ENCODE data around the gene MMP15.
A peak's percentile ranks its signal among the peaks of the same experiment; 100 is the strongest.
"Not testable (repeated sequence)": the region's sequence is repeated elsewhere in the genome, so short reads cannot be mapped to it uniquely, and the experiment has no call there.

MMP15 gene

GRCh38 chr16:58025351-58026138, at the start of gene MMP15:
Gene MMP15, plus strand, starts transcription at chr16:58025754. Its CDS starts 597 bp downstream, at chr16:58026351.
- DNase-seq (ENCODE audit: low spot score) = peak; percentile 44

- DNase-seq (ENCODE audit: low spot score) = peak; percentile 89
Observed at GRCh38 chr16:57976331-57976796, 49.2 kb upstream of the MMP15 start.

GRCh38 chr16:57977418-57978069, 48.0 kb upstream of the MMP15 start:
- DNase-seq (ENCODE audit: low spot score) = no peak

- not testable (repeated sequence) for DNase-seq (ENCODE audit: low spot score)
Observed at GRCh38 chr16:57978070-57978465, 47.5 kb upstream of the MMP15 start.

- DNase-seq (ENCODE audit: low spot score) = no peak
Observed at GRCh38 chr16:57979006-57979585, 46.5 kb upstream of the MMP15 start.

- no peak for DNase-seq (ENCODE audit: low spot score)
Observed at GRCh38 chr16:57981636-57982035, 43.9 kb upstream of the MMP15 start.

- no peak for DNase-seq (ENCODE audit: low spot score)
Observed at GRCh38 chr16:57982385-57982784, 43.2 kb upstream of the MMP15 start.

- DNase-seq (ENCODE audit: low spot score) = peak; percentile 56
Observed at GRCh38 chr16:57984443-57985203, 40.9 kb upstream of the MMP15 start.

GRCh38 chr16:57985204-57986181, 40.1 kb upstream of the MMP15 start:
- no peak for DNase-seq (ENCODE audit: low spot score)

GRCh38 chr16:57986196-57986595, 39.4 kb upstream of the MMP15 start:
- no peak for DNase-seq (ENCODE audit: low spot score)

GRCh38 chr16:57987441-57988177, 37.9 kb upstream of the MMP15 start:
- no peak for DNase-seq (ENCODE audit: low spot score)

GRCh38 chr16:57988929-57989328, 36.6 kb upstream of the MMP15 start:
- DNase-seq (ENCODE audit: low spot score) = peak; percentile 56

GRCh38 chr16:57991551-57992059, 33.9 kb upstream of the MMP15 start:
- DNase-seq (ENCODE audit: low spot score) = no peak

GRCh38 chr16:57992084-57992483, 33.5 kb upstream of the MMP15 start:
- no peak for DNase-seq (ENCODE audit: low spot score)

GRCh38 chr16:57993438-57993837, 32.1 kb upstream of the MMP15 start:
- DNase-seq (ENCODE audit: low spot score) = no peak

GRCh38 chr16:57993897-57994296, 31.7 kb upstream of the MMP15 start:
- no peak for DNase-seq (ENCODE audit: low spot score)

GRCh38 chr16:57994361-57994760, 31.2 kb upstream of the MMP15 start:
- DNase-seq (ENCODE audit: low spot score) = no peak

GRCh38 chr16:57994778-57995177, 30.8 kb upstream of the MMP15 start:
- peak; percentile 47 for DNase-seq (ENCODE audit: low spot score)

GRCh38 chr16:57995721-57996405, 29.7 kb upstream of the MMP15 start:
- DNase-seq (ENCODE audit: low spot score) = no peak

All from Ammon's horn (tissue), 1 donor.